HCEC 1CT (cell line): ENCODE results near the gene PTPRK.

Experiments
- DNase-seq: peaks from one replicate; pipeline ENCODE4 v3.0.0-alpha.2; 2017

The PTPRK gene

DNA sequence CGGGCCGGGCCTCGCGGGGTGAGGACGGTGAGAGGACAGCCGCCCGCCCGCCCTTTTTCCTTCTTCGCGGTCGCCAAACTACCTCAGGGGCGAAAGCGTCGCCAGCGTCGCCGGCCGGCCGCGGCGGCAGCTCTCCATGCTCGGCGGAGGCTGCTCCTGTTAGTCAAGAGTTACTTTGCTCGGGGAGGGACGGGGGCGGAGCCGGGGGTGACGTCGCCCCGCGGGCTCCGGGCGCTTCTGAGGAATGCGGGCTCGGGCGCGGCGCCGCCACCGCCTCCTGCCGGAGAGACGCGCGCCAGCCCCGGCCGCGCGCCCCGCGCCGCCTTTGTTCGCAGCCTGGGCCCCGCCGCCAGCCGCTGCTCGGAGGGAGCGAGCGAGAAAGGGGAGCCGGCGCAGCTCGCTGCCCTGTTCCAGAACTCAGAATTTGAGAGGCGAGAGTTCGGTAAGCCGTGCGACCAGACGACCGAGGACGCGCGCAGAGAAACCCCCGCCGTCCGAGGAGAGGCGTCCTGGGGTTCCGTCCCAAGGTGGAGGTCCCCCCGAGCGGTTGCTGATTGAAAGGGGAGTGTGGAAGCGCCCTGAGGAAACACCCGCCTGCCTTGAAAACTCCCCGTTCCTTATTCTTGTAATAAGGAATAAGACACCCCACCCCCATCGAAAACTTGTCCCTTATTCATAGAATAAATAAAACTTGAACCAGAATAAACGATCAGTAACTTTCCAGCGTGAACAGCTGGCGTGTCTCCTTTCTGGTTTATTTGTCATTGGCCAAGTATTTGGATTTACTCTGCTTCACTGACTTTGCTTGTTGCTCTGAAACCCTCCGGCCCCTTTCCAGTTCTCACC, at the start of gene PTPRK:
TSS of gene PTPRK (minus strand) at position 164 of the 846 bp plus-strand sequence. CDS start 241 bp downstream, outside the sequence.
- DNase-seq: peak; percentile 93

DNA sequence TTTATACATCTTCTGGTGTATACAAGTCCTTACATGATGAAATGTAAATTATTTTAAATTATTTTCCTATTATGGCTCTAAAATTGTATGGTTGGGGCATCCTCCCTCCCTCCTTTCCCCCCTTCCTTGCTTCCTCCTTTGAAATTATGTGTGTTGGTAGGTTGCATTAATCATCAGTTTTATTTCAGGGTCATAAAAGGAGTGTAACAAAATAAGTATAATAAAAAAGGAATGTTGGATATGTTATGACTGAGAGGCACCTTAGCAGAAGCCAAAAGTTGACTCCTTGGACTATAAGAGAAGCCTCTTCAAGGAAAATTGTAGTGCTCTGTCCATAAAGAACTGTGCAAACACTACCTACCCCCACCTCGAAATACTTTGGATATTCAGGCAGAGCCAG, 46.6 kb upstream of the PTPRK start:
- peak; percentile 64 for DNase-seq

DNA sequence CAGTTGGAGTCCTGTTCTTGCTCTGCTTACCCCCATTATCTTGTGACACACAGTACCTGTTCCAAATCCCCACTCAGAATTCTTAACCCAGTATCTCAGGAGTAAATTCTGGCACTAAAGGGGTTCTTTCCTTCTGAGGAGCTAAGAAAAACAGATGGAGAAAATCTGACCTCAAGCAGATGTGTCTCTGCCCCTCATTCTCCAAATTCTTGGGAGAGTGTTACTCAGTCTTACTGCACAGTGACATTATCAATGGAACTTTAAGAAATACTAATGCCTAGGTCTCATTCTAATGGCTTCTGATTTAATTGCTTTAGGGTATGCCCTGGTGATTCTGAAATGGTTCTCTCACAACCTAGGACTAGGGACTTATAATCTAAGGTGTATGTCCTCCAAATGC, 40.6 kb upstream of the PTPRK start:
- no peak for DNase-seq

DNA sequence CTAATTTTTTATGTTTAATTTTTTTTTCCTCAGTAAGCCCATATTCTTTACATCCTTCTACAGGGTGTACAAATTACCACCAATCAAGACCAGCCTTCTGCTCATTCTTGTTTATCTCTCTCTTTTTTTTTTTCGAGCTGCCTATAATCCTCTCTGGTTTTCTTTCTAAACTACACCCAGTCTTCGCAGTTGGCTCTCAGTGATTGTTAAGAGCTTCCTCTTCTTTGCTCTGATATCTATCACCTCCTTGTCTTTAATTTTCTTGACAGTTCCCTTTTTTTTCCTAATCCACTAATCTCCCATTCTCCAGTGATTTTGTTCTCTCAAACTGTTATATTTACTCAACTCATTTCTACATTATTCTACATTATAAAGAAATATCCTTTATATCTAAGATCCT, 38.5 kb upstream of the PTPRK start:
- DNase-seq: no peak

DNA sequence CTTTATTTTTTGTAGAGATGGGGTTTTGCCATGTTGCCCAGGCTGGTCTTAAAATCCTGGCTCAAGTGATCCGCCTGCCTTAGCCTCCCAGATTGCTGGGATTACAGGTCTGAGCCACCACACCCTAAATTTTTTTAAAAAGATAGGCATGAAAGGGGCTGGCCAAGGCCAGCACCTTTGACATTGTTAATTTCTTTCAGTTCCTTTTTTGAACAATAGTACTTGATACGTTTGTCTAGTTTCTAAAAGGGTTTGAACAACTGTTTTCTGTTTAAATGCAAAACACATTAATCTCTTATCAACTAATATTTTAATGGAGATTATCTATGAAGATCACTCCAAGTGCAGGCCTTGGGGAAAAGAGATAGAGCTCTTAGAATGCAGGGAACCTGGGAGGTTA, 37.6 kb upstream of the PTPRK start:
- DNase-seq: no peak

DNA sequence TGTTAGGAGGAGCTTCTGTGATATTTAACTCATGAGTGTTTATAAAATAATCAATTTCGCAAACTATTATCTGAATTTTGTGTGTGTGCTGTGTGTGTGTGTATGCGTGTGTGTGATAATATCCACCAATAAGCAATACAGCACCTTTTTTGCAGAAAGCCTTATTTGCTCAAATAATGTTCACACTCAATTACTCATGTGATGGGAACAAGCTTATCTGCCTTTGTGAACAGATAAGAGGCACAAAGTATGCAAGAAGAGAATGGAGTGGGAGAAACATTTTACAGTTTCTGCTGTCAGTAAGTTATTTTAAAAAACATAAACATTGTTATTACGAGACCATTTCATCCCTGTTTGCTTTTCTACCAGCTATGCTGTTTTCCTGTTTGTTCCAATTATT, 36.7 kb upstream of the PTPRK start:
- no peak for DNase-seq

DNA sequence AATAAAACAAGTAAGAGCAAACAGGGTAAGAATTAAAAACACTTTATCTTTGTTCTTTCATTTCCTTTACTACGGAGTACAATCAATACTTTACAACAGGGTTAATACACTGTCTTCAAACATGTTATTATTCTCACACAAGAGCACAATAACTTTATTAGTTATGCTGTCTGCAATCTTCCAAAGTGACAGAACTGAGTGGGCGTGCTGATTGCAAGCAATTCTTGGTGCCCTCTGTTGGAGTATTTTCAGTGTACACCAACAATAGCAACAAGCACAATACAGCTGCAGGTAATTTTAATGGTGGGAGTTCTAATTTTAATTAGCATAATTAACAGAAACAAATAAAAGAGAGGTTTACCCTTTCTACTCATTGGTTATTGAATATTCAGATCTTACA, 33.9 kb upstream of the PTPRK start:
- peak; percentile 32 for DNase-seq

DNA sequence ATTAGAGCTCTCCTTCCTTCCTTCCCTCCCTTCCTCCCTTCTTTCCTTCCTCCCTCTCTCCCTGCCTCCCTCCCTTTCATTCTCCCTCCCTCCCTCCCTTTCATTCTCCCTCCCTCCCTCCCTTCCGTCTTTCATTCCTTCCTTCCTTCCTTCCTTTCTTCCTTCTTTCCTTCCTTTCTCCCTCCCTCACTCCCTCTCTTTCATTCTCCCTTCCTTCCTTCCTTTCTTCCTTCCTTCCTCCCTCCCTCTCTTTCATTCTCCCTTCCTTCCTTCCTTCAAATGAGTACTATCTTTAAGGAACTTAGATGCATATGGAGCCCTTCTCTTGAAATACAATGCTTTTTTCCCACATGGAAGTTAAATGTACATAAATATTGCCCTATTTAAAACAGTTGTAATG, 20.9 kb upstream of the PTPRK start:
- no peak for DNase-seq

DNA sequence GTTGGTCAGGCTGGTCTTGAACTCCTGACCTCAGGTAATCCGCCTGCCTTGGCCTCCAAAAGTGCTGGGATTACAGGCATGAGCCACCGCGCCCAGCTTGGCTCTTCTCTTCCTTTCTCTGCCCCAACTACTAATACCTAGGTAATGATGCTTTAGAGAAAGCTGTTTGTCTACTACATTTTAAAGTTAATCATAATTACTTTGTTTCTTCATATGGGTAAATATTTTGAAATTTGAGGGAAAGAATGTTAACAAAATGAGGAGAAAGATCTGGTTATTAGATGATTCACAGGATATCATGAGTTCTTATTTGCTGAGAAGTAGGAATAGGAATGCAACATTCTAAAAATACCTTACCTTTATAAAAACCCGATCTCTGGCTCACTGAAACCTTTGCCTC, 18.4 kb upstream of the PTPRK start:
- DNase-seq: peak; percentile 86

DNA sequence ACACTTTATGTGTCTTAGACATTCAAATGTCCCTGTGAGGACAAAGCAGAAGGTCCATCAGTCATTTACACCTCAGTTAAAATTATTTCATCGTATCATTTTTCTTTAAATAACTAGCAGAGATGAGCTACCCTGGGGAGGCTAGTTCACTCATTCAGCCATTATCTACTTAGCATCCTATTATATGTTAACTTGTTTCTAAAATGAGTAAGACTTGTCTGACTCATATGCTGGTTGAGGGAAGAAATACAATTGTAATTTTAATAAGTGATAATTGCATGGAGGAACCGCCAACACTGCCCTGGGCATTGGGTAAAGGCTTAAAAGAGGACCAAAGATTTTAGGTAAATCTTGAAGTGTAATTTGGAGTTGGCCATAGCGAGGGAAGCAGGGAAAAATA, 12.4 kb upstream of the PTPRK start:
- DNase-seq: no peak

DNA sequence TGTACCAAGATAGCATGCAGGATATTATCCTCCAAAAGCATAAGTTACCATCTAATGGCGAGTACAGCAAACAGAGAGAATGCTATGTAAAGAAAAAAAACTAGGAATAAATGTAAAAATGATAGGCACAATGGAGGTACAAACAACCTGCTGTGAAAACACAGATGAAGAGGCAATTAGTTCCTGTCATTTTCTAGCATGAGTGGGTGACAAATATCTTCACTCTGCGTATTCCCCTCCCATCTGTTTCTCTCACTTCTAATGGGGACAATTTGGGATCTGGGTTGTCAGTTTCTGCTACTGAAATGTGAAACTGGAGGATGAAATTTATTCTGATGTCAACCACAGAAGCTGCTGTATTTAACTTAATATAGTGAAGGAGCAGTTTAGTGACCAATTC, 11.7 kb upstream of the PTPRK start:
- DNase-seq: no peak

DNA sequence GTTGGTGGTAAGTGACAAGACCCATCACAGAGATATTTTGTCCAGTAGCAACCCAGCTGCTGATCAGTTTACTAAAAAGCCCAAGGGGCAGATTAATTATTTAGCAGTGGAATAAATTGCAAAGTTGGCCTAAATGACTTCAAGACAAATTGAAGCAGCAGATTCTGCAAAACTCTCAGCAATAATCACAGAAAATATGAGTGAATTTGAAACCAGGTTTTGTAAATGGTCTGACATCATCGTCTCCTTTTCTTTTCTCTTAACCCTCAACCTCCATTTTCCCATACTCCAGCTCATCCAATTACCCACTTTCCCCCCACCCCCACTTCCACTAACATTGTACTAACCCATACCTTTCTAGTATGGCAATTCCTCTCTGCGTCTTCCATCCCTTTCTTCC, 11.3 kb upstream of the PTPRK start:
- no peak for DNase-seq

DNA sequence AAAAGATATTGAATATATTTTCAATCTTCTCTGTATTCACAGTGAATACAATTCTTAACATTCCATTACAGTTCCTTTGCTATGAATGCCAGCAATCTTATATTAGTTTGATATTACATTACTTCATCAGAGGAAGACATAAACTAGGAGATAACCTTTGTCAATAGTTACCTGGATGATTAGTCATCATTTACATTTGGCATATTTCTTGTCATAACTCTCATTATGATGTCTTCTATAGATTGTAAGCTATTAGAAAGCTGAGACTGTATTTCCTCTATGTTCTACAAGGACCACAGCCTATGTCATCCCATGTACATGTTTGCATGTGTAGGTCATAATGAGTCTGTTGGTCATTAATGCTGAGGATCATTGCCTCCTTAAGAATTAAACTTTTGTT, 7.8 kb upstream of the PTPRK start:
- no peak for DNase-seq

DNA sequence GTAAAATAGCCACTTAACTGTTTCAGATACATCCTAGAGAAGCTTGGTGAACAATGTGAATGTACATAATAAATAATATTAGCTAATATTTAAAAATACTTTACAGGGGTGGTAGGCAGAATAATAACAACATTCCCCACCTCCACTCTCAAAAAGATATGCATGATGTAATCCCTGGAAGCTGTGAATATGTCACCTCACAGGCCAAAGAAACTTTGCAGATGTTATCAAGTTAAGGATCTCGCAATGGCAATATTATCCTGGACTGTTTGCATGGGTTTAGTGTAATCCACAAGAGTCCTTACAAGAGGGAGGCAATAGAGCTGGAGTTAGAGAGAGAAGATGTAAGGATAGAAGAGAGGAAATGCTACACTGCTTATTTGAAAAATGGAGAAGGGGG, 7.0 kb upstream of the PTPRK start:
- DNase-seq: no peak

DNA sequence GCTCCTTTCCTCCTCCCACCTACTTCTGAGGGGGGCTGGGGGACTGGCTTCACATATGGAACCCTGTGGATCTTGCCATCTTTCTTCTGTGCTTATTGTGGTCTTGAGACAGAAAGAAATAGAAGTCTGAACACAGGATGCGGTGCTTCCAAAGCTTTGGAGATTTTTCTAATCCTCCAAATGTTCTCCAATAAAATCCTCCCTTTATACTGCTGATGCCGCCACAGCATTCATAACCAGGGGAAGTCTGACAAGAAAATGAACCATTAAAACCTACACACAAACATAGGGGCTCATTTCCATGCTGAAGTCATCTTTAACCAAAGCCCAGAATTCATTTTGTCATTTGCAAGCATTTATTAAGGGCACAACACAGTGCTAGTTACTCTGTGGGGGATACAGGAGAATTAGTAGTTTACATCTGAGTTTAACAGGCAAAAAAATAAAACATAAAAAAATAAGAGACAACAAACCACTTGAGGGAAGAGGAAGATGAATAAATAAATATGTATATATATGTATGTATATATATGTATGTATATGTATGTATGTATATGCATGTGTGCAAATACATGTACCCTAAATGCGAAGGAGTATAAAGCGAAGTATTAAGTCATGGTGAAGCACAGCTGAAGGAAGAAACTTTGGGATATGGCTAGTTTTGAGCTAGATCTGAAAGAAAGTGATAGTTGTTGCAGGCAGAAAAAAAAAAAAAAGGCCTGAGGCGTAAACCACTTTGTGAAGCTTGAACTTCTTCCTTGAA, 5.9 kb upstream of the PTPRK start:
- no peak for DNase-seq

DNA sequence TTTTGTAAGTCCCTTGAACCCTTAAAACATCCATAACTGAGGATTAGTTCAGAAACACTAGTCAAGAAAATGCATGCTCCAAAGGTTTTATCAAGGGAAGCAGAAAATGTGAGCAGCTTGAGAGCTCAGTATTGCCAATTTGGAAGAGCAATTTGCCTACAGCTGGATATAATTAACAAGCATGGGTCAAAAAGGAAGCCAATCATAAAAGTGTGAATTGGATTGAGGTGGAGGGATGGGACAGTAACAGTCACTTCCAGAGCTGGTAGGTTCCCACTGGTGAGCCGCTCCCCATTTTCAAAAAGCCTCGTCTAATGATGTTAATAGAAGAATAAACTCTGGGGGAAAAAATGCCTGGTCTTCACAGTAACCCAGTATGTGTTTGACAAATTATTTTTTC, 5.0 kb upstream of the PTPRK start:
- no peak for DNase-seq

DNA sequence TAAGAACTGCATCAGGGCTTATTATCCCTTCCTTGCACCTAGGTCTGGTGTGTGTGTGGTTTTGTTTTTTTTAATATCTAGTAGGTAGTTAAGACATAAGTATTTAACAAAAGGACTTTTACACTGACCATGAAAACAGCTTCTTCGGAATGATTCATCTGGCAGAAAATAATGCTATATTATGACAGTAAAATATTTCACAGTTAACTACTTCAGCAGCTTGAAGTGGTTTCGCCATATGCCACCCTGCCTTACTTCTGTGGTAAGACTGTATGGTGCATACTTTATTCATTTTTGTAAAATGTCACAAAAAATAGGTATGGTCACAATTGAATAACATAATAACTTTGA, 858 bp upstream of the PTPRK start:
- peak; percentile 74 for DNase-seq

DNA sequence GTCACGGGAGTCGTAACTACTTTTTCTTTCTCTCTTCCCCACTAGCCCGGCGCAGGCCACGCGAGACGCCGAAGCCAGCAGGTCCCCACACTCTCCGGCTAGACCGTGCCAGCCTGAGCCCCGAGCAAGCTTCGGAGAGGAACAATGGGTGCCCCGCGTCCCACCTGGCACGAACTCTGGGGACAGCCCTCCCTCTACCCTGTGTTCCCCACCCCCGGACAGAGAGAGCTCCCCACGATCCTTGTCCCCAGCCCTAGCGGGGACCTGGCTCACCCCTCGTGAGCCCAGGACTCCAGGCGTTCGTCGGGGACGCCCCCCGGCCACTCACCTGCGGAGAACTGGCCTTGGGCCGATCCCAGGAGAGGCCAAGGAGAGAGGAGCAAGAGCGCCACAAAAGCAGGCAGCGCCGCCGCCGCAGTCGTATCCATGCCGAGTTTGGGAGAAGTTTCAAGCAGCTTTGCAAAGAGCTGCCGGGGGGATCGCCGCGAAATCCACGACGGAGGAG, 416 bp downstream of the PTPRK start:
- peak; percentile 68 for DNase-seq

DNA sequence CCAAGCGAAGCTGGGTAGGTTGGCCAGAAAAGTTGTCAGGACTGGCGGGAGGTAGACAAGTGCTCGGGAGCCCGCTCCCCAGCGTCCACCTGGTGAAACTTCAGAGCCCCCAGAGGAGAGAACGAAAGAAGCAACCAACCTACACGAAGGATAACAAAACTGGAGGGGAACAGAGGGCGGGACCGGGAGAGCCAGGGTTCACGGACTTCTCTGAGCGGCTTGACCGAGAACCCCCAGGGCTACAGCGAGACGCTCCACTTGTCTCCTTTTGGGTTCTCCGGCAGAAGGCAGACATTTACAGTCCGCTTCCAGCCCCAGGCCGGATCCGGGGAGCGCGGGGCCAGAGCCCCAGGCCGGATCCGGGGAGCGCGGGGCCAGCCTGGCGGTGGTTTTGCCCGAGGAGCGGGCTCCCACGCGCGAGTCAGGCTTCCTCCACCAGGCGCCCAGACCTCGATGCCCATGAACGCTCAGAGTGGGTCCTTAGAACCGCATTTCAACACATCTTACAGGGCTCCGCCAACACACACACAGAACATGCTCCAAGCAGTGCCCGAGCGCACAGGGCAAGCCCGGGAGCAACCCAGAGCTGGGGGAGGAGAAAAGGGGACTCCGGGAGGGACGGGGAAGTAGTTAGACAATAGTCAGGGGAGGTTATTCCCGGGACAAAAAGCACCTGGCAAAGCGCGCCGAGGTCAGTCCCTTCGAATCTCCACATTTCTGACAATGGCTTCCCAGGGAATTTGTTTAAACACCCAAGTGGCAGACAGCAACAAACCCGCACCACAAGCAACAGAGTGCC, 1.1 kb downstream of the PTPRK start:
- DNase-seq: peak; percentile 58

DNA sequence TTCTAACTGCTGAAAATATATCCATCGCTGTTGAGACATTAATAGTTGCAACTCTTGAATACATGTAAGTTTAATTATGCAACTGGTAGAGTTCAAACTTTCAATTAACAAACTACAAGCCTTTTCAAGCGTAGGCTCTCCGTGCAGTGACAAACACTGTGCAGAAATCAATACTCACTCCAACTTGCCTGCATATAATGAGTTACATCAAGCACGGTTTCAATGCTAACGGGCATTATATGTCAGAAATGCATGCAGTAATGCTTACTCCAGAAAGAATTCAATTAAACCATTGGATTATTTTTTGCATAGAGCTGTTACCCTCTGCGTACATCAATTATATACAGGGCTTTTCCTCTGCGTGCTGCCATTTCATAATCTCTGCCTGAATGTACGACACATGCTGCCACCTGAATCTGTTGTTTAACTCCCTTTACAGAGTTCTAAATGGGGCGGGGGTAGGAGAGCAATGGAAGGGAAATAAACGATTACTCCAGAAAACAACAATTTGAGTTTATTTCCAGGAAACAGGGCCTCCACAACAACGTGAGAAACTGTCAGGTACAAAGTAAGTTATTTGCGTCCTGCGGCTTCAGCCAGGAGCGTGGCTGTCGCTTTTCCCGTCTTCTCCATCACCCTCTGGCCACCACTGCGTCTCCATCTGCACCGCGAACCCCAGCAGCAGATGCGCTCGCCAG, 1.8 kb downstream of the PTPRK start:
- DNase-seq: no peak

DNA sequence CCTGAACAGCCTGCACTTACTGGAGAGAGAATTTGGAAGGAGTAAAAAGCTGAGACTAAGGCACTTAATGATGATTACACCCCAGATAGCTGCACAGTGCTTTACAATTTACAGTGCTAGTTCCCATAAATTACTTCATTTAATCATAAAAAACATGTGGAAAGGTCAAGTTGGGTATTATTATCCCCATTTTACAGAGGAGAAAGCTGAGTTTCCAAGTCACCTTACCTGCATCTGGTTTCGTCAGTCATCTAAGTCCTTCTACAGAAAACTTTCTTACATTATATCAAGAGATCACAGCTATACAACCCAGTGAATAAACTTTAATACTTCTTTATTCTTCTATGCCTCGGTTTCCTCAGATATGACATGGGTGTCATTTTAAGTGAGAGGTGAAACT, 3.3 kb downstream of the PTPRK start:
- no peak for DNase-seq

DNA sequence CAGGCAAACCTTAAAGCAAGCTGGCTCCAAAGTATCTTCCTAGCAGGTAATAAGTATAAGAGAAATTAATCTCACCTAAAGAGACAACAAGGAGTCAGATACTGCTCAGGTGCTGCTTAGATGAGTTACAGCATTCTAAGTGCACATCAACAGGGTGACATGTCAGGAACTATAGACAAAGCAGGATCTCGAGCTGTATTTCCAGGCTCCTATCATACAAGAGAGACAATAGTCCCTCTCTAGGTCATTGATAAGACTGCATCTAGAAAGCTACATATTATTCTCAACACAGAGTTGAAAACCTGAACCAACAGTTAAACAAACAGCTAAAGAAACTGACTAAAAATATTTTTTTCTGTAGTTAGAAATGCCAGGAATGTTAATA, 3.9 kb downstream of the PTPRK start:
- peak; percentile 60 for DNase-seq
